ENCODE data around the gene PRDX5. TPM values are rescaled to one million over a fixed set of nuclear protein-coding genes. Genes with fewer than 3 reads are reported as not detected.

The PRDX5 gene
- total and polyA plus RNA-seq, 4 donors: 66.8 to 201 (median 135) TPM

GRCh38 chr11:64268893-64269539 lies 48.9 kb upstream of the PRDX5 start:
- WGBS: 2% methylated on average over 34 of the region's 34 CpGs
- Histone ChIP-seq H3K27me3 (ENCODE audit: control insufficient read depth in 4 of 4, insufficient read depth in 4 of 4, low read length in 3 of 4) (no peaks in the 10 kb centered on the region), H3K4me1 (ENCODE audit: control insufficient read depth in 4 of 4, insufficient read depth in 4 of 4, low read length in 3 of 4) (peaks cover 11 to 40% (median 27%) of the 10 kb centered on the region in 4 donors), H3K4me3 (ENCODE audit: low read depth in 1 of 3, low read length in 3 of 3) (peak overlapping the region; percentile 69 to 83 (median 78)), H3K27ac (ENCODE audit: low read depth in 1 of 2, low read length in 2 of 2) (peak overlapping the region; percentile 98), H3K9me3 (ENCODE audit: control insufficient read depth in 4 of 4, low read length in 3 of 4) (no peaks in the 10 kb centered on the region), H3K36me3 (ENCODE audit: control insufficient read depth in 4 of 4, insufficient read depth in 3 of 4, low read depth in 1 of 4, low read length in 3 of 4) (peaks cover 0 to 7% (median 2%) of the 10 kb centered on the region in 4 donors), H3K9ac (ENCODE audit: low read depth in 1 of 2, low read length in 2 of 2) (peak overlapping the region; percentile 66 to 77)
- DNase-seq (ENCODE audit: low spot score): no peak
- peak in 1 of 2 donors; percentile 8 for TF ChIP-seq GABPA (IDR thresholded peaks at IDR 0.05 in 1 of 2, conservative IDR thresholded peaks at IDR 0.05 in 1 of 2)
- TF ChIP-seq FOXA2 (IDR thresholded peaks at IDR 0.05): no peak
- TF ChIP-seq RXRA (IDR thresholded peaks at IDR 0.05): peak; percentile 13 to 60
- no peak for TF ChIP-seq HNF4A (conservative IDR thresholded peaks at IDR 0.05)
- TF ChIP-seq SP1 (IDR thresholded peaks at IDR 0.05): no peak
- TF ChIP-seq ATF3 (IDR thresholded peaks at IDR 0.05): no peak
- TF ChIP-seq RAD21 (IDR thresholded peaks at IDR 0.05): no peak
- no peak for TF ChIP-seq TAF1 (conservative IDR thresholded peaks at IDR 0.05)
- peak; percentile 82 for TF ChIP-seq NR2F2 (IDR thresholded peaks at IDR 0.05)
- TF ChIP-seq HNF4G (IDR thresholded peaks at IDR 0.05): no peak
- TF ChIP-seq JUND (IDR thresholded peaks at IDR 0.05): no peak
- TF ChIP-seq MAX (IDR thresholded peaks at IDR 0.05): no peak
- no peak for TF ChIP-seq ZBTB33 (IDR thresholded peaks at IDR 0.05)
- no peak for TF ChIP-seq EGR1 (IDR thresholded peaks at IDR 0.05; ENCODE audit: low read depth in 2 of 2)
- TF ChIP-seq CTCF (IDR thresholded peaks at IDR 0.05; ENCODE audit: low read depth, low read length, missing input control): no peak
- TF ChIP-seq YY1 (IDR thresholded peaks at IDR 0.05): no peak

GRCh38 chr11:64269540-64270220 lies 48.2 kb upstream of the PRDX5 start:
- H3K9ac ChIP-seq (ENCODE audit: low read depth in 1 of 2, low read length in 2 of 2): peak overlapping the region; percentile 64 to 95
- peak overlapping the region; percentile 98 to 99 for H3K27ac ChIP-seq (ENCODE audit: low read depth in 1 of 2, low read length in 2 of 2)
- under 1% methylated on average over 58 of the region's 58 CpGs for WGBS
- peaks cover 11 to 40% (median 27%) of the 10 kb centered on the region in 4 donors for H3K4me1 ChIP-seq (ENCODE audit: control insufficient read depth in 4 of 4, insufficient read depth in 4 of 4, low read length in 3 of 4)
- peaks cover 0 to 7% (median 2%) of the 10 kb centered on the region in 4 donors for H3K36me3 ChIP-seq (ENCODE audit: control insufficient read depth in 4 of 4, insufficient read depth in 3 of 4, low read depth in 1 of 4, low read length in 3 of 4)
- no peaks in the 10 kb centered on the region for H3K27me3 ChIP-seq (ENCODE audit: control insufficient read depth in 4 of 4, insufficient read depth in 4 of 4, low read length in 3 of 4)
- H3K4me3 ChIP-seq (ENCODE audit: low read depth in 1 of 3, low read length in 3 of 3): peak overlapping the region; percentile 71 to 97 (median 96)
- peak; percentile 94 for DNase-seq (ENCODE audit: low spot score)
- no peaks in the 10 kb centered on the region for H3K9me3 ChIP-seq (ENCODE audit: control insufficient read depth in 4 of 4, low read length in 3 of 4)
- peak; percentile 15 to 36 for TF ChIP-seq RAD21 (IDR thresholded peaks at IDR 0.05)
- TF ChIP-seq HNF4G (IDR thresholded peaks at IDR 0.05): no peak
- TF ChIP-seq ATF3 (IDR thresholded peaks at IDR 0.05): peak; percentile 72
- no peak for TF ChIP-seq FOXA2 (IDR thresholded peaks at IDR 0.05)
- peak; percentile 90 to 91 for TF ChIP-seq EGR1 (IDR thresholded peaks at IDR 0.05; ENCODE audit: low read depth in 2 of 2)
- peak; percentile 93 for TF ChIP-seq NR2F2 (IDR thresholded peaks at IDR 0.05)
- no peak for TF ChIP-seq TAF1 (conservative IDR thresholded peaks at IDR 0.05)
- TF ChIP-seq MAX (IDR thresholded peaks at IDR 0.05): peak; percentile 93
- TF ChIP-seq RXRA (IDR thresholded peaks at IDR 0.05): peak; percentile 92 to 96
- TF ChIP-seq ZBTB33 (IDR thresholded peaks at IDR 0.05): peak; percentile 93
- no peak for TF ChIP-seq CTCF (IDR thresholded peaks at IDR 0.05; ENCODE audit: low read depth, low read length, missing input control)
- peak; percentile 72 for TF ChIP-seq FOXA1 (IDR thresholded peaks at IDR 0.05)
- TF ChIP-seq HNF4A (conservative IDR thresholded peaks at IDR 0.05): peak; percentile 50 to 53
